Non-pigmented ciliary epithelial cell (primary cell): ENCODE results near the gene SLIT1.

Source experiments
- DNase-seq: peaks from one replicate; pipeline ENCODE4 v3.0.0-alpha.2; 2010; ENCODE audit warnings: low read depth

SLIT1 gene

GRCh38 chr10:97139651-97140048 lies 46.1 kb downstream of the SLIT1 start:
- no peak for DNase-seq

GRCh38 chr10:97138846-97139245 lies 46.9 kb downstream of the SLIT1 start:
- DNase-seq = no peak

- no peak for DNase-seq
These were observed 47.6 kb downstream of the SLIT1 start for GRCh38 chr10:97138174-97138573.

GRCh38 chr10:97136756-97137155 lies 49.0 kb downstream of the SLIT1 start:
- no peak for DNase-seq

GRCh38 chr10:97135464-97135863 lies 50.3 kb downstream of the SLIT1 start:
- DNase-seq = no peak

DNA sequence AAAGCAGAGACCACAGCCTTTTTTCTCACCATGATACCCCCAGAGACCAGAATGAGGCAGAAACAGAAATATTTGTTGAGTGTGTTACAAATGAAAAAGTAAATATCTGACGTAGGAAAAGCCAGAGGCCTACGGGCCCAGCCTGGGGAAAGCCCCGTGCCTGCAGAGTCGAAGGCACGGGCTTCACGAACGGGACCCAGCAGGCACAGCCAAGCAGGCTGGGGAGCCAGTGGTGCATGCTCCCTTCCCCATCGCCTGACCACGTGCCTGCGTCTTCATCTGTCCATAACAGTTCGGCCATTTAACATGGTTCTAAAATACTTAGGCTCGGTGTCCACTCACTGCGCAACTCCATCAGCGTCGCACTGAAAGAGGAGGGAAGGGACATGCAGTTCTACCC lies 50.8 kb downstream of the SLIT1 start:
- no peak for DNase-seq

GRCh38 chr10:97134110-97134509 lies 51.6 kb downstream of the SLIT1 start:
- DNase-seq = no peak

DNA sequence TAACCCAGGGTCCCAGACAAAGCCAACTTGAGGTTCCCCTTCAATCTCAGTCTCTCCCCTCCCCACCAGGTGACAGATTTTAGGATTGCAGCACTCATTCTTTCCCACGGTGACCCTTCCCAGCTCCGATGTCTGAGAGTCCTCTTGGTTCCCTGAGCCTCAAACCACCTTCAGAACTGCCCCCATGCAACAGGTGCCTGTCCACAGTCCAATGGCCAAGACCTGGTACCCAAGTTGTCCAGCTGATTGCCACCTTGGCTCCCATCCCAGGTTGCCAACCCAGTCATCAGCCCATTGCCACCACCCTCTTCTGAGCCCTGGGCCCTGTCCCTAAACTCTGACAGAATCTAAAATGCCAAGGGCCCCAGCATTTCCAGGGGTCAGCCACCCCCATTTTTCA lies 53.5 kb downstream of the SLIT1 start:
- DNase-seq = no peak

- no peak for DNase-seq
These were observed 54.1 kb downstream of the SLIT1 start for GRCh38 chr10:97131666-97132065.

DNA sequence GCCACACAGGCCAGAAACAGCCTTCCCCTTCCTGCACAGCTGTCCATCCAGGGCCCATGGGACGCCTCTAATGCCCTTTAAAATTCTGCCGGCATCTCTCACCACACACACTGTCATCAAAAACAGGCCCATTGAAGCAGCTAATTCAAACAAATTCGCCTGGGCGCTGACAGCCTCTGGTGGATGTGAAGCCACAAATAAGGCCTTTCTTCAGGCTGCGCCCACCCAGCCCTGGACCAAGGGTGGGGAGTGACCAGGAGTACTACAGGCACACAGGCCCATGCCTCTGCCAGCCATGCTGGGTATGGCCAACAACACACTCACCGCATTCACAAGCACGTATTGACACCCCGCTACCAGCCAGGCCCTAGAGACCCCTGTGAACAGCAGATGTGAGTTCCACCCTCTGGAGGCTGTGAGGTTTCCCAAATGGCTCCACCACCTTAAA lies 54.6 kb downstream of the SLIT1 start:
- no peak for DNase-seq

DNA sequence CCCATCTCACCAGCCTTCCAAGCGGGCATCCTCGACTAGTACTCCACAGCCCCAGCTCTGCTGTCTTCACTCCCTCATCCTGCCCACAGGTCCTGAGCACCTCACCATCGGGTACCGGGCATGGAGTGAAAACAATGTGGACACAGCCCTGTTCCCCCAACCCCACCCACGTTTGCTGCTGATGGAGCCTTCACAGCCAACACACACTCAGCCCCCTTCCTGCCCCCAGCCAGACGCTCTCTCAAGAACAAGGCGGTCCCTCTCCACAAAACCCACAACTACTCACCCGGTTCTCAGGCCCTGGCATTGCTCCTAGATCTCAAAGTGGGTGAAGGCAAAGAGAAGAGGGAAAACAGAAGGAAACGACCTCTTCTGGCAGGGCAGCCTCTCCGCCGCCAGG lies 56.1 kb downstream of the SLIT1 start:
- DNase-seq = no peak

DNA sequence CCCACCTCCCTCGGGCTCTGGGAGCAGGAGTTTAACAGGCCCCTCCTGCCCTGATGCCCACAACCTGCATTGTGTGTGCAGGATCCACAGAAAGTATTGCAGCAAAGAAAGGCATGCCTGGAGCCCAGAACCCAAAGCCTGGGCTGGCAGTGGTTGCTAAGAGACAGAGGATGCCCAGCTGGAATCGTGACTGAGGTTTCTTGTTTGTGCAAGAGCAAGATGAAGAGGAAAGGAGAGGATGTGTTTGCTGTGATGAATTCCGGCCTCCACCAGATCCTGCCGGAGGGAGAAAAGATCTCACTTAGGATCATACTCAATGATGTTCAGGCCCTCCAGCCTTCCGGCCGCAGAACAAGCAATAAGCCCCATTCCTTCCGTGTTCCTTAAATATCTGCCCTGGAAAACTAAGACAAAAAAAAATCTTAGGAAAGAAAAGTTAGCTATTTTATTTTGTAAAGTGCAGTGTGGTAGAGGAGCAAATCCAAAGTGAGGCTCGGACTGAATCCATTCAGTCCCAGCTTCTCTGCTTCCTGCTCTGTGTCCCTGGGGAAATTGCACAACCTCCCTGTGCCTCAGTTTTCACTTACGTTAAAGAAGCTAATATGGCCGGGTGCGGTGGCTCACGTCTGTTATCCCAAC lies 57.1 kb downstream of the SLIT1 start:
- no peak for DNase-seq

DNA sequence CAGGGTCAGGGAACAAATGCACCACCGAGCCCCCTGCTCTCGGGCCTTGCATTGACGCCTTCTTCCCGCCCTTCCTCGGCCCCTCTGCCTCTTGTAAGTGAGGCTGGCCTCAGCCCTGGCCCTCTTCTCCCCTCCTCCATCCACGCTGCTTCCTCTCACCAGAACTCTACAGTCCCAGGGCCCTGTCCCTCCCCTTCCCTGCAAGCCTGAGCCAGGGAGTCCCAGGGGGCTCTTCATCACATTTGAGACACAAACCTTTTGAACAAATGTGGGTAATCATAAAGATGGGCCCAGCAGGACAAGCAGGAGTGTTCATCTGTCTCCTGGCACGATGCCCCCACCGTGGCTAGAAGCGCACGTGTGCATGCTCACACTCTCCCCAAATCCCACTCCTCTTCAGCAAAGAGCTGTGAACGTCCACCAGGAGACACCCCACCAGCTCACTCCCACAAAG lies 57.7 kb downstream of the SLIT1 start:
- no peak for DNase-seq

DNA sequence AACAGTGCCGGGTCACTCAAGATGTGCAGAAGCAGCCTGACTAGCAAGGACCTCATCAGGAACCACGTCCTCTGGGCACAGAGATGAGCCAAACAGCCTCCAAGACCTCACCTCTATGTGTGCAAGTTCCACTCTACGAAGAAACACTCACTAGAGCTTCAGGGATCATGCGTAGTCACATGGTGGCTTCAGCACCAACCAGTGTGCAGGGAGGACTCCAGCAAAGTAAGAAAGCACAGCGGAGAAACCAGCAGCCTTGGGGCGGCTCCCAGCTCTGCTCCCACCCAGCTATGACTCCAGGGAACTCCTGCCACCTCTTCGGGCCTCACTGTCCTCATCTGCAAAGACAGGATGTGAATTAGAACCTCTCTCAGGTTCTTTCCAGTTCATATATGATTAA lies 58.2 kb downstream of the SLIT1 start:
- DNase-seq = no peak

- no peak for DNase-seq
These were observed 61.5 kb downstream of the SLIT1 start for GRCh38 chr10:97124211-97124610.

DNA sequence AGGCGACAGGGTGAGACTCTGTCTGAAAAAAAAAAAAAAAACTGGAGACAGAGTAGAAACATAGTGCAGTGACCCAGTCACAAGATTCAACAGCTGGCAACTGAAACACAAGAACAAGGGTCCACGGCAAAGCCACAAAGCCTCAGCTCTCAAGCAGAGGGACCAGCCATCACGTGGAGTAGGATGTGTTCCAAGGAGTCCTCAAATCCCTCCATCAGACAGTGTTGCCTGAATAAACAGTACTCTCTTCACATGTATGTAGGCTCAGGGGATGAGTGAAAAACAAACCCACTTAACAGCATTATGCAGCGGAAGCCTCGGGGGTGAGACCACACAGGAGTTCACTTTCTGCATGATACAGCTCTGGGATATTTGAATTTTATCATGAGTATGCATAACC lies 62.0 kb downstream of the SLIT1 start:
- no peak for DNase-seq

DNA sequence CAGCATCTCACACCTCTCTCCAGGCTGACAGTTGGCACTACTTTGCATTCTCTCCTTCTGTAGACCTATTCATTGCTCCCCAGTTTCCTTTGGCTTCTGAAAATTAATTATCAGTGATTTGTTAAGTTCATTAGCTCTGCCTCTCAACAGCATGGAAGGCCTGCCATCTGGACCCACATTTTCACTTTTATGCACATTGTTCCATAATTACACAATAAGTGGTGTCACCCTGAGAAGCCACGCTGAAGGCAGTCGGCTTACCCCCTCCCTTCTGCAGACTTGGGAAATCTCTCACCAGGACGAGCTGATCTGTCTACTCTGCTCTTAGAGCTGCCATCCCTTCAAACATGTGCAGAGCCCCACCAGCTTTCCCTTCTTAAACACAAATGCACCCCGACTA lies 64.7 kb downstream of the SLIT1 start:
- no peak for DNase-seq

- no peak for DNase-seq
These were observed 65.4 kb downstream of the SLIT1 start for GRCh38 chr10:97120370-97120769.

DNA sequence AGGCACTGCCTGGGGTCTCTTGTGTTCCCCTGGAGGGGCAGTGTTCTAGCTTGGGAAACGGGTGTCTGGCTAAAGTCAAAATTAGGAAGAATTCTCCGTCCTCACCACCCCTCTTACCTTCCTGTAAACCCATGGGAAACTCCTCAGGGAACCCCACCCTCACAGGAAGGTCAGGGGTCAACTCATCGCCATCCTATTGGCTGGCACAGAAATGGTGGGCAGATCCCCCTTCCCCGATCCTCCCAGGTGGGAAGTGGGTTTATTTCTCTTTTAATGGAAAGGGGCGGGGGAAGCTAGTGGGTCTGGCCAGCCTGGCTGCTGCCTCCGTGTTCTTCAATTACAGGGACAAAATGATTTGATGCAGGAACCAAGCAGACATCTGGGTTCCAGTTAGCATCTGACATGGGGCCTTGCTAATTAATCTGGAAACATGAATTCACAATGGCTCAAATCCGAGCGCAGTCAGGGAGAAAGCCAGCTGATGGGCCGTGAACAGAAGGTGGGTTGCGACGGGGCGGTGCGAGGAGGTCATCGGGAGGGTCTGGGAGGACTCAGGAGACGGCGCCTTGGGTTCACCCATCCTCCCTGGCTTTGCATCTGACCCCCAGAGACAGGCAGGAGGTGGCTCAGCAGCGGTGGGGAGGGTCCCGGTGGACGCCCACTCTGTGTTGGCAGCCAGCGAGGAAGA lies 66.6 kb downstream of the SLIT1 start:
- no peak for DNase-seq

DNA sequence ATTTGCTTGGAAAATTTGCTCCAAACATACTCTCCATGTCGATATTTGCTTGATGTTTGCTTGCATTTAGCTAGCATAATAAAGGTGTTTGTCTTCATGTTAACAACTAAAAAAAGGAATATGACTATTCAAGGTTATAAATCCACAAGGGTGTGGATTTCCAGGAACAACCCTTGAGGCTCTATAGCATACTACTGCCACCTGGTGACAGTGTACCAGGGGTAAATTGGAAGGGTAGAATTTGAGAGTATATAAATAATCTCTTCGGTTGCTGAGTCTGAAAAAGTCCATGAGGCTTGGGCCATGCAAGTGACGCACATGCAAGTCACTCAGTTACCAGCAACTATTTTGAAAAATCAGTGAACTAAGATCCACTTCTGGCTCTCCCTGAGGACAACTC lies 68.4 kb downstream of the SLIT1 start:
- DNase-seq = no peak

DNA sequence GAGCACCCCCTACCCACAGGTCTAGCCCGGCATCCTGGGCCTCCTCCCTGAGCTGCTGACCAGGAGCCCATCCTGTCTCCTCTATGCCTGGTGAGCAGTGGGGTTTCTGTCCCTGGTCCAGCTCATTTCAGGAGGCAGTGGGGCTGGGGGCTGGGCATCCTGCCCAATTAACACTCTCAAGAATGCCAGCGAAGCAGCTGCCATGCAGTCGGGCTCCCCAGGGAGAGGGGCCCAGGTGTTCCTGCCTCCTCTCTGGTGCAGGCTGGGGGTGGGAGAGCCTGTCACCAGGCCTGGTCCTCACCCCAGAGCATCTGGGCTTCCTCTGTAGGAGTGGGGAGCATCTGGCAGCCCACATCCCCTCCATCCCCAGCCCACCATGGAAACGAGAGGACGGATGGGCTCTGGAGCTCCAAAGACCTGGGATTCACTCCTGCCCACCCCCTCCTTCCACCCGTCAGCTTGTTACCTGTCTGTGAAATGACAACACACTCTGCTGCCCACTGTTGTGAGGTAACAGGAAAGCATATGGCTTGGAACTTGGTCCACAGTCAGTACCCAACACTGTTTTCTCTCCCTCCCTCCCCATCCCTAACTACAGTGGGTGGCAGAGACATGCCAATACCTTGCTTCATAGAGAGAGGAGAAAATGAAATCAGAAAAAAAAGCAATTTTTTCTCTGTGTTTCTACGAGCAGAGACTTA lies 69.1 kb downstream of the SLIT1 start:
- no peak for DNase-seq

DNA sequence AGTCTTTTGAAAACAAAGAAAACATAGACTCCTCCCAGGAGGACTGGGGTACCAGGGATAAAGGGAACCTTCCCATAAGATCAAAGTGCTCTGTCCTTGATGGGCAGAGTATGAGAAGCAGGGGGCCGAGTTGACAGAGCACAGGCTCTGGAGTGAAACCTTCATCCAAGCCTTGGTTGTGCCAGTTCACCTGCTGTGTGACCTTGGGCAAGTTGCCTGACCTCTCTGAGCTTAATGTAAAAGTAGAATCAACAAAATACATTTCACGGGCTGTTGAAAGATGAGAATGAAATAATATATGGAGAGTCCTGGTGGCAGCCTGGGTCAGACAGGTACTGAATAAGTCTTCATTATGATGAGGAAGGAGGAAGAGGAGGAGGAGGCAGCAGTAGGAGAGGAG lies 69.9 kb downstream of the SLIT1 start:
- no peak for DNase-seq

DNA sequence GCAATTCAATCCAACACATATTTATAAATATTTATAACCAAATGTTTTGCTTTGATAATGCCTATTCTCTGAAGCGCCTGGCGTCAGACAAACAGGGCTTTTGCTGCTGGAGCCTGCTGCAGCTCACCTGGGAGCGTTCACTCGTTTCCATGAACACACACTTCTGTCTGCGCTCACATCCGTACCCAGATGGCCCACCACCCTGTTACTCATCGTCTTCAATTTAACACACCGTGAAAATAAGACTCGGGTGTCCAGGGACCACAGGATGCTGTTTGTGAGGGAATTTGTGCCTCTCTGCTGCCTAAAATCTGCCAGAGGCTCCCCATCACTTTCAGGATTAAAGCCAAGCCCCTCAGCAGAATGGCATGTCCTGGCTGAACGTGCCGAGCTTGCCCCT lies 74.1 kb downstream of the SLIT1 start:
- DNase-seq = no peak
